ENCODE results near the gene ABHD2.

GRCh38 chr15:89177116-89177515 lies 88.9 kb downstream of the ABHD2 start:
- TF ChIP-seq CTCF (conservative IDR thresholded peaks at IDR 0.05 in 1 of 2, IDR thresholded peaks at IDR 0.05 in 1 of 2; ENCODE audit: low read depth in 1 of 2, low read length in 2 of 2) (no peak), EZH2 (IDR thresholded peaks at IDR 0.05; ENCODE audit: low read length, missing control alignments) (no peak)

Measured in fibroblast of lung (primary cell).